ENCODE results near the gene RAB40B. TPM values are rescaled to one million over a fixed set of nuclear protein-coding genes. Genes with fewer than 3 reads are reported as not detected.

Gene RAB40B
- polyA plus RNA-seq, 6 donors from 2014 or later: 1.2 to 3.0 (median 2.3) TPM

- H3K36me3 Mint-ChIP-seq: peaks cover 6 to 22% of the 10 kb centered on the region in 2 donors
- no peaks in the 10 kb centered on the region for H3K9me3 Mint-ChIP-seq
- no peak overlapping the region for H3K4me3 Mint-ChIP-seq
- H3K4me1 Mint-ChIP-seq: no peaks in the 10 kb centered on the region
- no peak for DNase-seq
- no peak overlapping the region for H3K27ac Mint-ChIP-seq
- no peak for ATAC-seq (ENCODE audit: low read depth in 2 of 2)
- no peaks in the 10 kb centered on the region for H3K27me3 Mint-ChIP-seq
These were observed 83.1 kb downstream of the RAB40B start for GRCh38 chr17:82615084-82616020.

- H3K27ac Mint-ChIP-seq: peak overlapping the region in 2 of 6 donors; percentile 49 to 56
- no peaks in the 10 kb centered on the region for H3K27me3 Mint-ChIP-seq
- no peak for DNase-seq
- no peaks in the 10 kb centered on the region for H3K4me1 Mint-ChIP-seq
- ATAC-seq (ENCODE audit: low read depth in 2 of 2): no peak
- no peaks in the 10 kb centered on the region for H3K9me3 Mint-ChIP-seq
- peaks cover 14 to 23% of the 10 kb centered on the region in 2 donors for H3K36me3 Mint-ChIP-seq
- H3K4me3 Mint-ChIP-seq: peak overlapping the region in 1 of 8 donors; percentile 22
These were observed 84.3 kb downstream of the RAB40B start for GRCh38 chr17:82614095-82614631.

GRCh38 chr17:82613283-82614094 lies 85.0 kb downstream of the RAB40B start:
- no peaks in the 10 kb centered on the region for H3K27me3 Mint-ChIP-seq
- DNase-seq (no peak), ATAC-seq (ENCODE audit: low read depth in 2 of 2) (no peak)
- peaks cover 9 to 17% of the 10 kb centered on the region in 2 donors for H3K36me3 Mint-ChIP-seq
- H3K9me3 Mint-ChIP-seq: no peaks in the 10 kb centered on the region
- peak overlapping the region in 4 of 6 donors; percentile 5 to 91 (median 52) for H3K27ac Mint-ChIP-seq
- H3K4me1 Mint-ChIP-seq: peaks cover 0 to 3% (median 0%) of the 10 kb centered on the region in 3 donors
- peak overlapping the region in 1 of 8 donors; percentile 30 for H3K4me3 Mint-ChIP-seq

- Mint-ChIP-seq H3K36me3 (peaks cover 9 to 15% of the 10 kb centered on the region in 2 donors), H3K9me3 (no peaks in the 10 kb centered on the region), H3K4me3 (no peak overlapping the region), H3K27me3 (no peaks in the 10 kb centered on the region), H3K27ac (peak overlapping the region in 1 of 6 donors; percentile 42), H3K4me1 (peaks cover 0 to 3% (median 0%) of the 10 kb centered on the region in 3 donors)
- ATAC-seq (ENCODE audit: low read depth in 2 of 2) (no peak), DNase-seq (no peak)
These were observed 87.1 kb downstream of the RAB40B start for GRCh38 chr17:82611140-82612058.

- no peaks in the 10 kb centered on the region for H3K27me3 Mint-ChIP-seq
- peak overlapping the region in 1 of 6 donors; percentile 54 for H3K27ac Mint-ChIP-seq
- peaks cover 0 to 4% (median 0%) of the 10 kb centered on the region in 3 donors for H3K4me1 Mint-ChIP-seq
- H3K9me3 Mint-ChIP-seq: no peaks in the 10 kb centered on the region
- ATAC-seq (ENCODE audit: low read depth in 2 of 2) (no peak), DNase-seq (no peak)
- H3K4me3 Mint-ChIP-seq: no peak overlapping the region
- H3K36me3 Mint-ChIP-seq: peaks cover 9 to 10% of the 10 kb centered on the region in 2 donors
These were observed 88.8 kb downstream of the RAB40B start for GRCh38 chr17:82609655-82610054.

- H3K4me3 Mint-ChIP-seq: no peak overlapping the region
- DNase-seq (no peak), ATAC-seq (ENCODE audit: low read depth in 2 of 2) (no peak)
- peaks cover 0 to 12% (median 0%) of the 10 kb centered on the region in 3 donors for H3K4me1 Mint-ChIP-seq
- peak overlapping the region in 1 of 6 donors; percentile 53 for H3K27ac Mint-ChIP-seq
- no peaks in the 10 kb centered on the region for H3K9me3 Mint-ChIP-seq
- H3K36me3 Mint-ChIP-seq: peaks cover 15 to 19% of the 10 kb centered on the region in 2 donors
- no peaks in the 10 kb centered on the region for H3K27me3 Mint-ChIP-seq
These were observed 89.7 kb downstream of the RAB40B start for GRCh38 chr17:82608816-82609215.

- no peak overlapping the region for H3K4me3 Mint-ChIP-seq
- H3K9me3 Mint-ChIP-seq: no peaks in the 10 kb centered on the region
- H3K27me3 Mint-ChIP-seq: no peaks in the 10 kb centered on the region
- H3K4me1 Mint-ChIP-seq: peaks cover 0 to 12% (median 3%) of the 10 kb centered on the region in 3 donors
- H3K36me3 Mint-ChIP-seq: peaks cover 19 to 25% of the 10 kb centered on the region in 2 donors
- ATAC-seq (ENCODE audit: low read depth in 2 of 2) (no peak), DNase-seq (no peak)
- H3K27ac Mint-ChIP-seq: no peak overlapping the region
These were observed 92.4 kb downstream of the RAB40B start for GRCh38 chr17:82605939-82606600.

Other genes starting within 250 kb of the RAB40B start
- gene CYBC1, start 247.9 kb downstream of the RAB40B start, polyA plus RNA-seq (ENCODE audit: low read depth in 6 of 6): 100 to 1,000 TPM; 274 to 340 (median 303) TPM
- gene NARF, start 240.0 kb downstream of the RAB40B start, polyA plus RNA-seq (ENCODE audit: low read depth in 6 of 6): 100 to 1,000 TPM in 3 of 6 donors, 10 to 100 TPM in 3; 72.3 to 137 (median 95.0) TPM
- gene FOXK2, start 179.0 kb downstream of the RAB40B start, polyA plus RNA-seq (ENCODE audit: low read depth in 6 of 6): 1 to 10 TPM; 2.5 to 6.0 (median 4.4) TPM
- gene WDR45B, start 50.3 kb downstream of the RAB40B start, polyA plus RNA-seq (ENCODE audit: low read depth in 6 of 6): 10 to 100 TPM; 37.9 to 77.8 (median 47.4) TPM
- 10 to 100 TPM; 20.0 to 27.7 (median 25.8) TPM for gene FN3KRP, start 18.0 kb upstream of the RAB40B start, polyA plus RNA-seq (ENCODE audit: low read depth in 6 of 6)
- not detected for gene FN3K, start 36.9 kb upstream of the RAB40B start, polyA plus RNA-seq (ENCODE audit: low read depth in 6 of 6)
- 10 to 100 TPM; 23.6 to 34.7 (median 27.5) TPM for gene TBCD, start 53.4 kb upstream of the RAB40B start, polyA plus RNA-seq (ENCODE audit: low read depth in 6 of 6)
- under 1 TPM in 1 of 6 donors, not detected in 5; 0.12 TPM for gene ZNF750, start 141.3 kb upstream of the RAB40B start, polyA plus RNA-seq (ENCODE audit: low read depth in 6 of 6)